Loucy (cell line): ENCODE results near the gene QSOX1.
A peak's percentile ranks its signal among the peaks of the same experiment; 100 is the strongest.

Experiments used
- EZH2phosphoT487 ChIP-seq: fragments of 200-600 bp; IDR thresholded peaks from 2 replicates; pipeline ENCODE4 v1.6.1; 2018; ENCODE audit warnings: antibody characterized with exemption, mild to moderate bottlenecking, moderate library complexity, borderline replicate concordance
- TF ChIP-seq, protein P1 (sequence below): fragments of 200-600 bp; sonication (generic); conservative IDR thresholded peaks from 2 replicates; pipeline ENCODE4 v1.5.1; 2014; ENCODE audit warnings: mild to moderate bottlenecking, antibody characterized with exemption, low read length

DNA sequence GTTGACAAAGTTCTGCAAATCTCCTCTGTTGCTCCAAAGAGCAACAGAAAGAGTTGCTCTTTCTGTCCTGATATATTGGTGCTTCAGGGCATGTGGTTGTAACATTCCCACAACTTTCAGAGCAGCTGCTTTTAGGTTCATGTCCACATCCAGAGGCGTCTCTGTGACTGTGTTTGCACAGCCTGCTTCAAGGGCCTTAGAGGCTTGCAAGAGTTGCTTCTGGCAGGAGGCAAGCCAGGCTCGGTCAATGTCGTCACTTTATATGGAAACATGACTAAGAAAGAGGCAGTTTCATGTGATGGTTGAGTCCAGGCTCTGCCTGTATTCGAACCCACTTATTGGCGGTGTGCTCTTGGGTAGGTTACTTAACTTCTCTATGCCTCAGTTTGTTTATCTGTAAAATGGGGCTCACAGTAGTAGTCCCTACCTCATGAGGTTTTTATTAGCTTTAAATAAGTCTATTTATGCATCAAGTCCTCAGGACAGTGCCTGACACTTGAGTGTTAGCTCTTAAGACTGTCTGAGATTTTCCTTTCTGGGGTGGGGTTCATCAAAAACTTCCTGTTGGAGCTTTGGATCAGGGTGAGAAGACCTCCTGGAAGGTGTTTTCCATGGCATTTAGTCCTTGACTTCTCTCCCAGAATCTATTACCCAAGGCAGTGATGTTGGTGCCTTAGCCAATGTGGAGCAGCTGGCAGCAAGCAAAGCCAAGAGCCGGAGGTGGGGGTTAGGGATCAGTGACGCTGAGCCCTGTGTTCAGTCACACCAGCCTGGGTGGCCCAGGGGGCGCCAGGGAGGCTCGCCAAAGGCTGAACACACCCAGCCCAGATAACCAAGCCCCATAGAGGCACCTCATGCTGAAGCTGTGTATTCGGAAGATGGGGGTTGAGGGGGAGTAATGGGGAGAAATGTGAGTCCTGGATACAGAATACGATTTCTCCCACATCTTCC, 94.3 kb downstream of the QSOX1 start:
- TF ChIP-seq, protein P1, sequence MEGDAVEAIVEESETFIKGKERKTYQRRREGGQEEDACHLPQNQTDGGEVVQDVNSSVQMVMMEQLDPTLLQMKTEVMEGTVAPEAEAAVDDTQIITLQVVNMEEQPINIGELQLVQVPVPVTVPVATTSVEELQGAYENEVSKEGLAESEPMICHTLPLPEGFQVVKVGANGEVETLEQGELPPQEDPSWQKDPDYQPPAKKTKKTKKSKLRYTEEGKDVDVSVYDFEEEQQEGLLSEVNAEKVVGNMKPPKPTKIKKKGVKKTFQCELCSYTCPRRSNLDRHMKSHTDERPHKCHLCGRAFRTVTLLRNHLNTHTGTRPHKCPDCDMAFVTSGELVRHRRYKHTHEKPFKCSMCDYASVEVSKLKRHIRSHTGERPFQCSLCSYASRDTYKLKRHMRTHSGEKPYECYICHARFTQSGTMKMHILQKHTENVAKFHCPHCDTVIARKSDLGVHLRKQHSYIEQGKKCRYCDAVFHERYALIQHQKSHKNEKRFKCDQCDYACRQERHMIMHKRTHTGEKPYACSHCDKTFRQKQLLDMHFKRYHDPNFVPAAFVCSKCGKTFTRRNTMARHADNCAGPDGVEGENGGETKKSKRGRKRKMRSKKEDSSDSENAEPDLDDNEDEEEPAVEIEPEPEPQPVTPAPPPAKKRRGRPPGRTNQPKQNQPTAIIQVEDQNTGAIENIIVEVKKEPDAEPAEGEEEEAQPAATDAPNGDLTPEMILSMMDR = peak; percentile 70
- no peak for TF ChIP-seq EZH2phosphoT487
